Measurements from ENCODE around the gene RUFY4.

The RUFY4 gene

GRCh38 chr2:218036371-218036770, 32.7 kb upstream of the RUFY4 start:
- Histone ChIP-seq H2AFZ (ENCODE audit: low read depth, low read length) (no peak overlapping the region), H3K27me3 (ENCODE audit: low read depth, low read length) (no peaks in the 10 kb centered on the region), H3K4me2 (ENCODE audit: low read length) (no peak overlapping the region), H3K4me1 (ENCODE audit: low read length) (peaks cover 6% of the 10 kb centered on the region; the same call in 1 of the 2 replicates), H3K36me3 (replicated peaks; ENCODE audit: low read depth, low read length) (no peaks in the 10 kb centered on the region), H4K20me1 (ENCODE audit: insufficient read depth, low read length) (no peaks in the 10 kb centered on the region), H3K4me3 (ENCODE audit: low read length) (no peak overlapping the region), H3K9ac (ENCODE audit: low read length) (no peak overlapping the region), H3K9me3 (ENCODE audit: insufficient read depth, low read length) (no peaks in the 10 kb centered on the region), H3K27ac (ENCODE audit: low read length) (no peak overlapping the region), H3K79me2 (ENCODE audit: low read length) (no peaks in the 10 kb centered on the region)
- peak; percentile 37 for TF ChIP-seq CTCF (IDR thresholded peaks at IDR 0.05; ENCODE audit: low read depth, low read length)
- no peak for TF ChIP-seq EZH2phosphoT487 (IDR thresholded peaks at IDR 0.05; ENCODE audit: low read depth)

GRCh38 chr2:218039171-218039570, 29.9 kb upstream of the RUFY4 start:
- no peaks in the 10 kb centered on the region for H3K9me3 ChIP-seq (ENCODE audit: insufficient read depth, low read length)
- H3K36me3 ChIP-seq (replicated peaks; ENCODE audit: low read depth, low read length): no peaks in the 10 kb centered on the region
- H2AFZ ChIP-seq (ENCODE audit: low read depth, low read length): no peak overlapping the region
- no peaks in the 10 kb centered on the region for H4K20me1 ChIP-seq (ENCODE audit: insufficient read depth, low read length)
- H3K9ac ChIP-seq (ENCODE audit: low read length): no peak overlapping the region
- H3K4me1 ChIP-seq (ENCODE audit: low read length): peaks cover 9% of the 10 kb centered on the region; the same call in 1 of the 2 replicates
- no peak overlapping the region for H3K4me2 ChIP-seq (ENCODE audit: low read length)
- H3K27ac ChIP-seq (ENCODE audit: low read length): no peak overlapping the region
- H3K27me3 ChIP-seq (ENCODE audit: low read depth, low read length): no peaks in the 10 kb centered on the region
- no peaks in the 10 kb centered on the region for H3K79me2 ChIP-seq (ENCODE audit: low read length)
- TF ChIP-seq EZH2phosphoT487 (IDR thresholded peaks at IDR 0.05; ENCODE audit: low read depth) (no peak), CTCF (IDR thresholded peaks at IDR 0.05; ENCODE audit: low read depth, low read length) (no peak)
- no peak overlapping the region for H3K4me3 ChIP-seq (ENCODE audit: low read length)

- H3K4me2 ChIP-seq (ENCODE audit: low read length): no peak overlapping the region
- H3K36me3 ChIP-seq (replicated peaks; ENCODE audit: low read depth, low read length): no peaks in the 10 kb centered on the region
- no peak overlapping the region for H2AFZ ChIP-seq (ENCODE audit: low read depth, low read length)
These were observed 28.2 kb upstream of the RUFY4 start for GRCh38 chr2:218040883-218041282.

More at GRCh38 chr2:218040883-218041282, 28.2 kb upstream of the RUFY4 start:
- no peaks in the 10 kb centered on the region for H4K20me1 ChIP-seq (ENCODE audit: insufficient read depth, low read length)
- TF ChIP-seq CTCF (IDR thresholded peaks at IDR 0.05; ENCODE audit: low read depth, low read length) (no peak), EZH2phosphoT487 (IDR thresholded peaks at IDR 0.05; ENCODE audit: low read depth) (no peak)
- H3K4me1 ChIP-seq (ENCODE audit: low read length): peaks cover 5% of the 10 kb centered on the region
- no peaks in the 10 kb centered on the region for H3K9me3 ChIP-seq (ENCODE audit: insufficient read depth, low read length)
- H3K27me3 ChIP-seq (ENCODE audit: low read depth, low read length): no peaks in the 10 kb centered on the region
- no peak overlapping the region for H3K4me3 ChIP-seq (ENCODE audit: low read length)
- no peak overlapping the region for H3K27ac ChIP-seq (ENCODE audit: low read length)
- H3K79me2 ChIP-seq (ENCODE audit: low read length): no peaks in the 10 kb centered on the region
- H3K9ac ChIP-seq (ENCODE audit: low read length): no peak overlapping the region

All from OCI-LY3 (cell line).